ENCODE data around the gene ABLIM2. TPM values are rescaled to one million over a fixed set of nuclear protein-coding genes. Genes with fewer than 3 reads are reported as not detected.

The ABLIM2 gene
- total and polyA plus RNA-seq, 2 of the 8 experiments (the other 6 are each of a cell fraction or from before 2014, with no cell fraction given): 2.8 to 3.0 TPM

DNA sequence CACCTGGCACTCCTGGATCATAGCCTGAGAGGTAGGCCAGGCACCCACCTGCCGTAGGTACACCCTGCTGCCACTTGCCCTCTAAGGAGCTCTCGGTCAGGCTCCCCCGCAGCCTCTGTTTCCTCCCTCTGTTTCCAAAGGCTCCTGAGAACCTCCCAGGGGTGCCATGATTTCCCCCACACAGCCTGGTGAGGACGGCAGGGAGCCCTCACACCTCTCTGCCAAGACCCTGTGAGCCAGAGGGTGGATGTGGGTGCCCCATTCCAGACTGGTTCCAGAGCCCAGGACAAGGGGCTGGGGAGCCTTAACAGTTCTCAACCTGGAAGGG, 1.6 kb upstream of the ABLIM2 start:
- no peaks in the 10 kb centered on the region for H3K36me3 ChIP-seq (ENCODE audit: control insufficient read depth in 2 of 4, insufficient read depth in 4 of 4, low read length in 3 of 4)
- no peaks in the 10 kb centered on the region for H3K79me2 ChIP-seq (ENCODE audit: control insufficient read depth in 1 of 2, insufficient read depth in 2 of 2, low read length in 2 of 2)
- no peak overlapping the region for H3K4me3 ChIP-seq (ENCODE audit: extremely low read depth in 1 of 4, insufficient read depth in 2 of 4, low read depth in 3 of 4, low read length in 4 of 4)
- no peak for DNase-seq (ENCODE audit: low read depth in 1 of 2, low spot score in 2 of 2)
- H2BK5ac ChIP-seq (ENCODE audit: low read depth, low read length): no peak overlapping the region
- peaks cover 13% of the 10 kb centered on the region; the same call in 1 of the 2 replicates for H3K23me2 ChIP-seq (ENCODE audit: low read depth, low read length)
- no peak for TF ChIP-seq CEBPB (IDR thresholded peaks at IDR 0.05; ENCODE audit: low read depth, low read length)
- TF ChIP-seq BCL11A (IDR thresholded peaks at IDR 0.05; ENCODE audit: low read depth in 2 of 2, low read length in 2 of 2): no peak
- TF ChIP-seq NRF1 (IDR thresholded peaks at IDR 0.05; ENCODE audit: low read depth, low read length): no peak
- TF ChIP-seq KDM4A (IDR thresholded peaks at IDR 0.05; ENCODE audit: low read depth, low read length, severe bottlenecking): no peak
- TF ChIP-seq CHD2 (IDR thresholded peaks at IDR 0.05; ENCODE audit: low read length): no peak
- no peak for TF ChIP-seq JUN (IDR thresholded peaks at IDR 0.05; ENCODE audit: low read depth, low read length)
- TF ChIP-seq SIRT6 (IDR thresholded peaks at IDR 0.05; ENCODE audit: low read length): no peak
- TF ChIP-seq TEAD4 (IDR thresholded peaks at IDR 0.05; ENCODE audit: low read depth, low read length): no peak
- no peak for TF ChIP-seq KDM1A (IDR thresholded peaks at IDR 0.05; ENCODE audit: borderline replicate concordance, low read length)
- no peak for TF ChIP-seq FOSL1 (IDR thresholded peaks at IDR 0.05; ENCODE audit: insufficient read depth, low read depth, low read length)
- FAIRE-seq: no peak
- no peaks in the 10 kb centered on the region for H3K9me3 ChIP-seq (ENCODE audit: insufficient read depth in 2 of 2, low read depth in 1 of 2, low read length in 1 of 2)
- WGBS, 2 experiments (ENCODE audit: extremely low coverage in 1 of 2, insufficient coverage in 1 of 2, insufficient read length in 1 of 2, insufficient replicate concordance in 2 of 2, low coverage in 1 of 2, low lambda C conversion rate in 2 of 2, missing lambda C conversion rate in 1 of 2): 89% methylated on average over 4 of the region's 4 CpGs; no CpG with 5 or more reads in 1 of the 2 experiments
- H2BK20ac ChIP-seq (ENCODE audit: low read length): no peak overlapping the region
- no peak overlapping the region for H4K8ac ChIP-seq (ENCODE audit: extremely low read depth, insufficient read depth, low read length)
- H3K79me1 ChIP-seq (ENCODE audit: low read depth, low read length): no peaks in the 10 kb centered on the region
- no peak overlapping the region for H2BK12ac ChIP-seq (ENCODE audit: low read depth, low read length)
- no peak overlapping the region for H2AFZ ChIP-seq (ENCODE audit: low read length)
- H3K4me1 ChIP-seq (replicated peaks in 1 of 4; ENCODE audit: control insufficient read depth in 3 of 4, insufficient read depth in 4 of 4, low read length in 3 of 4): peaks cover 0 to 5% (median 2%) of the 10 kb centered on the region in 4 experiments; a peak in 4 of 7 replicates
- H2BK120ac ChIP-seq (replicated peaks; ENCODE audit: low read depth, low read length): no peak overlapping the region
- peaks cover 3 to 6% of the 10 kb centered on the region in 2 experiments for H4K20me1 ChIP-seq (replicated peaks in 1 of 2; ENCODE audit: control insufficient read depth in 1 of 2, insufficient read depth in 2 of 2, low read length in 2 of 2)
- no peak overlapping the region for H3K14ac ChIP-seq (ENCODE audit: insufficient read length)
- ChIA-PET POLR2A (ENCODE audit: partially characterized antibody) (no interaction called here), CTCF (ENCODE audit: partially characterized antibody) (interaction anchor here (0.9 to 1.9 kb wide), 4 partner anchors 9 to 22 kb away, joined by 3 to 14 read pairs (median 4); no protein-coding TSS in a partner anchor)
- no peak overlapping the region for H3K9ac ChIP-seq (replicated peaks in 1 of 4; ENCODE audit: extremely low read depth in 1 of 4, low read depth in 3 of 4, low read length in 3 of 4)
- no peak overlapping the region for H2BK15ac ChIP-seq (ENCODE audit: low read length)
- no peak overlapping the region for H3K4ac ChIP-seq (replicated peaks; ENCODE audit: insufficient read length, low read depth, low read length)
- no peak overlapping the region for H3K18ac ChIP-seq (ENCODE audit: extremely low read depth, low read length)
- H3K27ac ChIP-seq (ENCODE audit: low read depth, low read length): no peak overlapping the region
- no peak overlapping the region; a peak in 1 of 4 replicates for H3K4me2 ChIP-seq (ENCODE audit: insufficient read depth in 1 of 2, low read depth in 2 of 2, low read length in 2 of 2)
- peaks cover 6 to 43% (median 30%) of the 10 kb centered on the region in 4 experiments for H3K27me3 ChIP-seq (replicated peaks in 1 of 4; ENCODE audit: control insufficient read depth in 3 of 4, extremely low read depth in 1 of 4, insufficient read depth in 3 of 4, low read length in 3 of 4)
- no peak overlapping the region for H4K91ac ChIP-seq (replicated peaks; ENCODE audit: insufficient read length, low read length)
- no peak overlapping the region for H4K5ac ChIP-seq (ENCODE audit: insufficient read length, low read depth, low read length)
- H3K56ac ChIP-seq (replicated peaks; ENCODE audit: insufficient read length, low read depth, low read length): no peak overlapping the region
- H2AK5ac ChIP-seq (ENCODE audit: low read depth, low read length): no peak overlapping the region
- H3K23ac ChIP-seq (ENCODE audit: insufficient read length): no peak overlapping the region

All from H1 (cell line).